ENCODE results near the gene LGR6.

- no peak for TF ChIP-seq MAX (IDR thresholded peaks at IDR 0.05; ENCODE audit: low read depth, low read length)
- no peak for TF ChIP-seq CTCF (IDR thresholded peaks at IDR 0.05; ENCODE audit: low read depth, low read length)
- TF ChIP-seq POLR2A (IDR thresholded peaks at IDR 0.05; ENCODE audit: extremely low read depth, insufficient read length), result no peak
Measured at GRCh38 chr1:202240956-202241355, 47.4 kb downstream of the LGR6 start.

Data from NB4 (cell line).